WTC11 (cell line): ENCODE measurements around the gene SNCA. TPM values are rescaled to one million over a fixed set of nuclear protein-coding genes. Genes with fewer than 3 reads are reported as not detected.

Source experiments
- ATAC-seq: fragments of 200-7000 bp; cut with Tn5 transposase; 2 replicates; pipeline ENCODE4 v1.10.0; 2021; ENCODE audit warnings: mild to moderate bottlenecking, moderate library complexity
- CTCF ChIA-PET: fragments of 300-600 bp; sonication (Branson Sonifier 250); formaldehyde crosslinking; loops from one replicate; lab custom pipeline; 2021; ENCODE audit warnings: antibody characterized with exemption; lab: Charles Lee
- POLR2A ChIA-PET: fragments of 350-600 bp; sonication (Branson Sonifier 250); formaldehyde crosslinking; loops from one replicate; lab custom pipeline; 2021; ENCODE audit warnings: antibody characterized with exemption; lab: Charles Lee
- DNase-seq: peaks from one replicate; pipeline ENCODE4 v3.0.0; 2021; ENCODE audit warnings: low spot score
- H3K27ac Mint-ChIP-seq: 2 replicates; pipeline ENCODE4 v1.8.0; 2021; ENCODE audit warnings: mixed read lengths
- H3K27me3 Mint-ChIP-seq: 2 replicates; pipeline ENCODE4 v1.8.0; 2021; ENCODE audit warnings: low read depth, mild to moderate bottlenecking, moderate library complexity, mixed read lengths
- H3K36me3 Mint-ChIP-seq: 2 replicates; pipeline ENCODE4 v1.8.0; 2021; ENCODE audit warnings: mixed read lengths
- H3K4me1 Mint-ChIP-seq: 2 replicates; pipeline ENCODE4 v1.8.0; 2022; ENCODE audit warnings: mixed read lengths
- H3K4me3 Mint-ChIP-seq: 2 replicates; pipeline ENCODE4 v1.8.0; 2021; ENCODE audit warnings: mild to moderate bottlenecking, moderate library complexity, mixed read lengths
- H3K9me3 Mint-ChIP-seq: 2 replicates; pipeline ENCODE4 v1.8.0; 2021; ENCODE audit warnings: mixed read lengths
- CBFB ChIP-seq: sonication (generic); formaldehyde crosslinking; IDR thresholded peaks from 2 replicates; pipeline ENCODE4 v1.8.1; 2022; ENCODE audit warnings: mild to moderate bottlenecking, low read depth, missing genetic modification reagents
- E2F5 ChIP-seq: sonication (generic); formaldehyde crosslinking; IDR thresholded peaks from 2 replicates; pipeline ENCODE4 v1.8.1; 2022; ENCODE audit warnings: mild to moderate bottlenecking, moderate library complexity, missing genetic modification reagents
- GABPB1 ChIP-seq: sonication (generic); formaldehyde crosslinking; IDR thresholded peaks from 2 replicates; pipeline ENCODE4 v1.8.1; 2023; ENCODE audit warnings: mild to moderate bottlenecking, missing genetic modification reagents
- GTF2I ChIP-seq: fragments of 250-450 bp; sonication (Bioruptor Pico); conservative IDR thresholded peaks from 2 replicates; pipeline ENCODE4 v1.4.0; 2021; ENCODE audit warnings: mild to moderate bottlenecking
- MAX ChIP-seq: sonication (generic); formaldehyde crosslinking; IDR thresholded peaks from 2 replicates; pipeline ENCODE4 v1.8.0; 2022; ENCODE audit warnings: mild to moderate bottlenecking, missing genetic modification reagents
- MYBL2 ChIP-seq: sonication (generic); formaldehyde crosslinking; IDR thresholded peaks from 2 replicates; pipeline ENCODE4 v1.8.1; 2023; ENCODE audit warnings: mild to moderate bottlenecking, moderate library complexity, missing genetic modification reagents
- NFE2L1 ChIP-seq: sonication (generic); formaldehyde crosslinking; IDR thresholded peaks from 2 replicates; pipeline ENCODE4 v1.8.1; 2023; ENCODE audit warnings: missing genetic modification reagents
- NR3C1 ChIP-seq: sonication (generic); formaldehyde crosslinking; conservative IDR thresholded peaks from 2 replicates; pipeline ENCODE4 v1.8.1; 2023; ENCODE audit warnings: low read depth, mild to moderate bottlenecking, missing genetic modification reagents
- OVOL2 ChIP-seq: fragments of 250-450 bp; sonication (Bioruptor Pico); IDR thresholded peaks from 2 replicates; pipeline ENCODE4 v1.9.0; 2021; ENCODE audit warnings: mild to moderate bottlenecking, borderline replicate concordance
- PREB ChIP-seq: sonication (generic); formaldehyde crosslinking; IDR thresholded peaks from 2 replicates; pipeline ENCODE4 v1.8.1; 2022; ENCODE audit warnings: mild to moderate bottlenecking, missing genetic modification reagents, moderate library complexity, borderline replicate concordance
- SMAD3 ChIP-seq: sonication (generic); formaldehyde crosslinking; IDR thresholded peaks from 2 replicates; pipeline ENCODE4 v1.8.0; 2022; ENCODE audit warnings: missing genetic modification reagents, mild to moderate bottlenecking, borderline replicate concordance
- TEAD1 ChIP-seq: sonication (generic); formaldehyde crosslinking; IDR thresholded peaks from 2 replicates; pipeline ENCODE4 v1.8.0; 2022; ENCODE audit warnings: mild to moderate bottlenecking, missing genetic modification reagents
- TEAD4 ChIP-seq: sonication (generic); formaldehyde crosslinking; IDR thresholded peaks from 2 replicates; pipeline ENCODE4 v1.8.0; 2022; ENCODE audit warnings: mild to moderate bottlenecking, missing genetic modification reagents
- ZNF232 ChIP-seq: sonication (generic); formaldehyde crosslinking; IDR thresholded peaks from 2 replicates; pipeline ENCODE4 v1.8.0; 2022; ENCODE audit warnings: mild to moderate bottlenecking, missing genetic modification reagents
- ZNF317 ChIP-seq: sonication (generic); formaldehyde crosslinking; IDR thresholded peaks from 2 replicates; pipeline ENCODE4 v1.8.1; 2023; ENCODE audit warnings: low read depth, mild to moderate bottlenecking, moderate library complexity, missing genetic modification reagents, borderline replicate concordance
- ZNF532 ChIP-seq: fragments of 250-450 bp; sonication (Bioruptor Pico); IDR thresholded peaks from 2 replicates; pipeline ENCODE4 v1.9.0; 2021; ENCODE audit warnings: mild to moderate bottlenecking, borderline replicate concordance
- ZNF671 ChIP-seq: fragments of 250-450 bp; sonication (Bioruptor Pico); IDR thresholded peaks from 2 replicates; pipeline ENCODE4 v1.8.0; 2021; ENCODE audit warnings: mild to moderate bottlenecking
- total RNA-seq: library from RNA; stranded (reverse); gene quantifications from 3 replicates; pipeline ENCODE4 v1.2.3, GENCODE V29; 2021
- TF ChIP-seq, protein P1 (sequence below): sonication (generic); formaldehyde crosslinking; IDR thresholded peaks from 2 replicates; pipeline ENCODE4 v1.8.0; 2022; ENCODE audit warnings: missing genetic modification reagents
- TF ChIP-seq, protein P2 (sequence below): fragments of 250-450 bp; sonication (Bioruptor Pico); IDR thresholded peaks from 2 replicates; pipeline ENCODE4 v1.9.0; 2021; ENCODE audit warnings: mild to moderate bottlenecking
- TF ChIP-seq, protein P3 (sequence below): sonication (generic); formaldehyde crosslinking; IDR thresholded peaks from 2 replicates; pipeline ENCODE4 v1.8.0; 2022; ENCODE audit warnings: mild to moderate bottlenecking, missing genetic modification reagents

Gene SNCA
- total RNA-seq, 1 experiment from 2014 or later = 15.0 TPM

DNA sequence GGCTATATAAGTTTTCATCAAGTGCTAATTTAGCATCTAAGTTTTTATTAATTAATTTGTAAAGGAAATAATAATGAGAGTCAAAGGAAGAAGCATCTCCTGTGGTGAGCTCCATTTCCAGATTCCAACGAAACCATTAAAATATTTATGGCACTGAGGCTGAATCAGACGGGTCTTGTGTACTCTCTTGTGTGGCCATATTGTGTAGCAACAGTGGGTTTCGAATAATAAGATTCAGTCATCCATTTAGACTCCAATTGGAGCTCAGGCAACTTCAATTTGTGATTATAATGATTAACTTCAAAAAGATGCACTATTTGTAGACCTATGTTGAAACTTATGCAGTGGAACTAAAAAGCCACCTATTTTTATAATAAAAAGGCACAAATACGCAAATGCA lies 82.4 kb downstream of the SNCA start (continued):
- TF ChIP-seq, protein P1, sequence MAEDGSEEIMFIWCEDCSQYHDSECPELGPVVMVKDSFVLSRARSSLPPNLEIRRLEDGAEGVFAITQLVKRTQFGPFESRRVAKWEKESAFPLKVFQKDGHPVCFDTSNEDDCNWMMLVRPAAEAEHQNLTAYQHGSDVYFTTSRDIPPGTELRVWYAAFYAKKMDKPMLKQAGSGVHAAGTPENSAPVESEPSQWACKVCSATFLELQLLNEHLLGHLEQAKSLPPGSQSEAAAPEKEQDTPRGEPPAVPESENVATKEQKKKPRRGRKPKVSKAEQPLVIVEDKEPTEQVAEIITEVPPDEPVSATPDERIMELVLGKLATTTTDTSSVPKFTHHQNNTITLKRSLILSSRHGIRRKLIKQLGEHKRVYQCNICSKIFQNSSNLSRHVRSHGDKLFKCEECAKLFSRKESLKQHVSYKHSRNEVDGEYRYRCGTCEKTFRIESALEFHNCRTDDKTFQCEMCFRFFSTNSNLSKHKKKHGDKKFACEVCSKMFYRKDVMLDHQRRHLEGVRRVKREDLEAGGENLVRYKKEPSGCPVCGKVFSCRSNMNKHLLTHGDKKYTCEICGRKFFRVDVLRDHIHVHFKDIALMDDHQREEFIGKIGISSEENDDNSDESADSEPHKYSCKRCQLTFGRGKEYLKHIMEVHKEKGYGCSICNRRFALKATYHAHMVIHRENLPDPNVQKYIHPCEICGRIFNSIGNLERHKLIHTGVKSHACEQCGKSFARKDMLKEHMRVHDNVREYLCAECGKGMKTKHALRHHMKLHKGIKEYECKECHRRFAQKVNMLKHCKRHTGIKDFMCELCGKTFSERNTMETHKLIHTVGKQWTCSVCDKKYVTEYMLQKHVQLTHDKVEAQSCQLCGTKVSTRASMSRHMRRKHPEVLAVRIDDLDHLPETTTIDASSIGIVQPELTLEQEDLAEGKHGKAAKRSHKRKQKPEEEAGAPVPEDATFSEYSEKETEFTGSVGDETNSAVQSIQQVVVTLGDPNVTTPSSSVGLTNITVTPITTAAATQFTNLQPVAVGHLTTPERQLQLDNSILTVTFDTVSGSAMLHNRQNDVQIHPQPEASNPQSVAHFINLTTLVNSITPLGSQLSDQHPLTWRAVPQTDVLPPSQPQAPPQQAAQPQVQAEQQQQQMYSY = no peak
- TF ChIP-seq TEAD4 (CRISPR knock-in tag) (no peak), NFE2L1 (no peak)
- TF ChIP-seq, all 79 proteins: peak for 0

DNA sequence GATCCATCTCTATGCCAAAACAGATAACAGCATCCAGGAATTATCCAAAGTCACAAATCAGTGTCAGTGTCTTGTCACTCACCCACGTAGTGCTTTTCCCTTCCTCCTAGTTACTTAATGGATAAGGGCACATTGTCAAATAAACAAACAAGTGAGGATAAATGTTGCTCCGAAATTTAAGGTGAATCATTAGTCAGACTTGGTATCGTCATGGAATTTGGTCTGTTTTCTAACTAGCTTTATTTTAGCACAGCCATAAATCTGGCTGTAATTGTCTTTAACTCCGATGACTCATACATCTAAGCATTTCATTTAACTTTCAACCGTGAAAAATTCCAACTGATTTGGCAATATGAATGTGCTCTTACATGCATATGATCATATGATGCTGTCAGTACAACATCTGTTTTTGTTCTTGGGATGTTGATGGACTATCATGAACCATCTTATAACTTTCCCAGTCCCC lies 83.3 kb downstream of the SNCA start:
- peaks cover 12% of the 10 kb centered on the region for H3K4me1 Mint-ChIP-seq
- H3K36me3 Mint-ChIP-seq = no peaks in the 10 kb centered on the region
- ChIA-PET POLR2A (no interaction called here), CTCF (interaction anchor here (1.0 kb wide), 1 partner anchor 113 kb away, joined by 4 read pairs; no protein-coding TSS in a partner anchor)
- no peaks in the 10 kb centered on the region for H3K27me3 Mint-ChIP-seq
- TF ChIP-seq PREB (CRISPR knock-in tag) (no peak), GABPB1 (CRISPR knock-in tag) (0 out of 2 replicates have a peak, but pooled peaks have one; percentile 28)
- DNase-seq (no peak), ATAC-seq (no peak)
- H3K4me3 Mint-ChIP-seq = no peak overlapping the region
- H3K27ac Mint-ChIP-seq = no peak overlapping the region
- no peaks in the 10 kb centered on the region for H3K9me3 Mint-ChIP-seq

DNA sequence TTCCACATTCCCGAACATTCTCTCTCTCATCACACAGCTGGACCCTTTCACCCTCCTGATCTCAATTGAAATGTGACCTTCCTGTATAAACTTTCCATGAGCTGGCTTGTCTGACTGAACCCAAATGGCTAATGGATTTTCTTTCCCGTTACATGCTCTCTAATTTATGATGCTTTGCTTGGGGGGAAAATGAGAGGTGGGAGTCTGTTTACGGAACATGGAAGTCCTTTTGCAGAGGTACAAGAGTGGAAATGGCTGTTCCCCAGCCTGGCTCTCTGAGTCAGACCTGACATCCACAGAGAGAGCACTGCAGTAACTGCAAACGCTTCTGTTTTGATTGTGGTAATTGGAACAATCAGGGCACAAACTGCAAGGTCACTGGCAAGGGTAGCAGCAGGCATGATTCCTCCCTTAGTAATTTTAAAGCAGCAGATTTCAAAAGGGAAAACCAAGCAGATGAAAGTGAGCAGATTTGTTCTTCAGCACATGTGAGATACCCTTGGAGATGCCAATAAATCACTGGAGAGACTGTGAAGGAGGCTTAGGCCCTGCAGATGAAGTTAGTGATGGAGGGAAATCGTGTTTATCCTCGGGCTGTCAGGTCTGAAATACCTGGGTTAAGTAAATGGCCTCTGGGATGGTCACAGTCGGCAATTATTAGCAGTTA lies 83.9 kb downstream of the SNCA start:
- ChIA-PET POLR2A (no interaction called here), CTCF (interaction anchor here (1.0 kb wide), 1 partner anchor 112 kb away, joined by 4 read pairs; no protein-coding TSS in a partner anchor)
- ATAC-seq = no peak
- Mint-ChIP-seq H3K4me3 (no peak overlapping the region), H3K9me3 (no peaks in the 10 kb centered on the region), H3K36me3 (no peaks in the 10 kb centered on the region), H3K27ac (peak overlapping the region; percentile 8), H3K4me1 (peaks cover 12% of the 10 kb centered on the region), H3K27me3 (no peaks in the 10 kb centered on the region)
- DNase-seq = no peak
- no peak for TF ChIP-seq MAX (CRISPR knock-in tag)
- TF ChIP-seq MYBL2 (CRISPR knock-in tag) = no peak
- TF ChIP-seq ZNF317 (CRISPR knock-in tag) = no peak
- TF ChIP-seq NR3C1 (CRISPR knock-in tag) = no peak
- TF ChIP-seq OVOL2 (CRISPR knock-in tag) = no peak
- no peak for TF ChIP-seq GTF2I
- no peak for TF ChIP-seq CBFB (CRISPR knock-in tag)
- no peak for TF ChIP-seq TEAD1 (CRISPR knock-in tag)
- no peak for TF ChIP-seq ZNF532 (CRISPR knock-in tag)
- no peak for TF ChIP-seq E2F5 (CRISPR knock-in tag)
- TF ChIP-seq ZNF232 (CRISPR knock-in tag) = no peak
- TF ChIP-seq ZNF671 (CRISPR knock-in tag) = no peak
- TF ChIP-seq, protein P2, sequence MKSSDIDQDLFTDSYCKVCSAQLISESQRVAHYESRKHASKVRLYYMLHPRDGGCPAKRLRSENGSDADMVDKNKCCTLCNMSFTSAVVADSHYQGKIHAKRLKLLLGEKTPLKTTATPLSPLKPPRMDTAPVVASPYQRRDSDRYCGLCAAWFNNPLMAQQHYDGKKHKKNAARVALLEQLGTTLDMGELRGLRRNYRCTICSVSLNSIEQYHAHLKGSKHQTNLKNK (CRISPR knock-in tag) = no peak
- TF ChIP-seq SMAD3 (CRISPR knock-in tag) = no peak
- TF ChIP-seq, protein P3, sequence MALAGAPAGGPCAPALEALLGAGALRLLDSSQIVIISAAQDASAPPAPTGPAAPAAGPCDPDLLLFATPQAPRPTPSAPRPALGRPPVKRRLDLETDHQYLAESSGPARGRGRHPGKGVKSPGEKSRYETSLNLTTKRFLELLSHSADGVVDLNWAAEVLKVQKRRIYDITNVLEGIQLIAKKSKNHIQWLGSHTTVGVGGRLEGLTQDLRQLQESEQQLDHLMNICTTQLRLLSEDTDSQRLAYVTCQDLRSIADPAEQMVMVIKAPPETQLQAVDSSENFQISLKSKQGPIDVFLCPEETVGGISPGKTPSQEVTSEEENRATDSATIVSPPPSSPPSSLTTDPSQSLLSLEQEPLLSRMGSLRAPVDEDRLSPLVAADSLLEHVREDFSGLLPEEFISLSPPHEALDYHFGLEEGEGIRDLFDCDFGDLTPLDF (CRISPR knock-in tag) = no peak
